NCI-H146 (cell line): ENCODE data around the gene RASA2.
"Not testable (repeated sequence)": the region's sequence is repeated elsewhere in the genome, so short reads cannot be mapped to it uniquely, and the experiment has no call there.

Source experiments
- DNase-seq: peaks from one replicate; lab custom pipeline; 2025; lab: John Stamatoyannopoulos, UW

Gene RASA2

GRCh38 chr3:141498598-141499223, 11.9 kb downstream of the RASA2 start:
- no peak for DNase-seq

GRCh38 chr3:141499284-141499683, 12.5 kb downstream of the RASA2 start:
- no peak for DNase-seq

- DNase-seq = no peak
These were observed 13.1 kb downstream of the RASA2 start for GRCh38 chr3:141499965-141500364.

GRCh38 chr3:141500397-141500796, 13.6 kb downstream of the RASA2 start:
- no peak for DNase-seq

- no peak for DNase-seq
These were observed 18.3 kb downstream of the RASA2 start for GRCh38 chr3:141505166-141505565.

- no peak for DNase-seq
These were observed 19.2 kb downstream of the RASA2 start for GRCh38 chr3:141506071-141506470.

GRCh38 chr3:141507392-141508066, 20.7 kb downstream of the RASA2 start:
- no peak for DNase-seq

- DNase-seq = no peak
These were observed 21.2 kb downstream of the RASA2 start for GRCh38 chr3:141508067-141508436.

GRCh38 chr3:141511361-141511760, 24.5 kb downstream of the RASA2 start:
- no peak for DNase-seq

- DNase-seq = no peak
These were observed 27.6 kb downstream of the RASA2 start for GRCh38 chr3:141514382-141514781.

GRCh38 chr3:141519587-141519986, 32.8 kb downstream of the RASA2 start:
- DNase-seq = no peak

GRCh38 chr3:141521781-141522180, 35.0 kb downstream of the RASA2 start:
- DNase-seq = no peak

- no peak for DNase-seq
These were observed 37.0 kb downstream of the RASA2 start for GRCh38 chr3:141523615-141524375.

- DNase-seq = no peak
These were observed 38.2 kb downstream of the RASA2 start for GRCh38 chr3:141524988-141525387.

GRCh38 chr3:141525814-141526213, 39.0 kb downstream of the RASA2 start:
- DNase-seq = no peak

GRCh38 chr3:141526709-141527108, 39.9 kb downstream of the RASA2 start:
- DNase-seq = no peak

- DNase-seq = no peak
These were observed 42.0 kb downstream of the RASA2 start for GRCh38 chr3:141528800-141529199.

- DNase-seq = no peak
These were observed 42.4 kb downstream of the RASA2 start for GRCh38 chr3:141529256-141529655.

- no peak for DNase-seq
These were observed 43.0 kb downstream of the RASA2 start for GRCh38 chr3:141529717-141530414.

GRCh38 chr3:141530415-141530768, 43.6 kb downstream of the RASA2 start:
- no peak for DNase-seq

- DNase-seq = no peak
These were observed 45.8 kb downstream of the RASA2 start for GRCh38 chr3:141532609-141533008.

- not testable (repeated sequence) for DNase-seq
These were observed 49.2 kb downstream of the RASA2 start for GRCh38 chr3:141536017-141536416.

GRCh38 chr3:141537856-141538255, 51.0 kb downstream of the RASA2 start:
- DNase-seq = no peak
